Activated CD4-positive, alpha-beta T cell treated with anti-CD3 and anti-CD28 coated beads for 4 hours (primary cell): Measurements from ENCODE around the gene HORMAD2.
"Not testable (repeated sequence)": the region's sequence is repeated elsewhere in the genome, so short reads cannot be mapped to it uniquely, and the experiment has no call there.

ENCODE experiments used
- DNase-seq, 2 donors: peaks; one replicate each; pipeline ENCODE4 v3.0.0-alpha.2; 2020

HORMAD2 gene

DNA sequence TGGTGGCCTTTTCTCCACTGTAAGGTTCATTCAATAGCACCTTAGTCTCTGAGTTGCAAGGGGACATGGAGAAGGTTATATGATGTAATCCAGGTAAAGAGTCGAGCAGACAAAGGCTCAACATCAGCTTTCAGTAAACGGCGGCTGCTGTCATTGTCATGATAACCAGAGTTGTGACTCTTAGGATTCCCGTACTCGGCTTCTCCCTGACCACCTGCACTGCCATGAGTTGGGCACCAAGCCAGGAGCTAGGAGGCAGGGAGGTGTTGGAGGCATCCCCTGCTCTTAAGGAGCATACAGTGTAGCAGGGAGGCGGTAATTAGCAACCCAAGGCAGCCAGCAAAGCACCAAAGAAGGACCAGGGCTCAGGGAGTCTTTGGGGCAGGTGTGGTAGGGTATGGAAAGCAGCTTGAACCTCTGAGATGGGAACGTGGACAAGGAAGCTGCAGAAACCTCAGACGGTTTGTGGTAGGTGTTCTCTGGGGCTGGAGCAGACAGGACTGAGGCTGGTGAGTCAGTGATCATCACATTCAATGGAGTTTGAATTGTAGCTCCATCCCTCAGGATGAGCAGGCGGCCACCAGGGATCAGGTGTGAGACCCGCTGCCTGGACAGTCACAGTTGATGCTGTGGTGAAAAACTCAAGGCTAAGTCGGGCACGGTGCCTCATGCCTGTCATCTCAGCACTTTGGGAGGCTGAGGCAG lies 134.6 kb downstream of the HORMAD2 start:
- no peak for DNase-seq

DNA sequence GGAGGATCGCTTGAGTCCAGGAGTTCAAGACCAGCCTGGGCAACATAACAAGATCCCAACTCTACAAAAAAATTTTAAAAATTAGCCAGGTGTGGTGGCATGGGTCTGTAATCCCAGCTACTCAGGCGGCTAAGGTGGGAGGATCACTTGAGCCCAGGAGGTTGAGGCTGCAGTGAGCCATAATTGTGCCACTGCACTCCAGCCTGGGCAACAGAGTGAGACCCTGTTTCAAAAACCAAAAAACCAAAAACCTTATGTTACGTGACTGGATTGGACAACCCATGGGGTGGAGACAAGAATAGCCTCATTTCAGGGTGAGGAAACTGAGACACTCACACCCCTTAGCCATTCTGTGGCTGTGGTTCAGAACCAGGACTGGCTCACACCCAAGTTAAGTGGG lies 136.0 kb downstream of the HORMAD2 start:
- DNase-seq: not testable (repeated sequence)

GRCh38 chr22:30216710-30217109 lies 136.4 kb downstream of the HORMAD2 start:
- no peak for DNase-seq

DNA sequence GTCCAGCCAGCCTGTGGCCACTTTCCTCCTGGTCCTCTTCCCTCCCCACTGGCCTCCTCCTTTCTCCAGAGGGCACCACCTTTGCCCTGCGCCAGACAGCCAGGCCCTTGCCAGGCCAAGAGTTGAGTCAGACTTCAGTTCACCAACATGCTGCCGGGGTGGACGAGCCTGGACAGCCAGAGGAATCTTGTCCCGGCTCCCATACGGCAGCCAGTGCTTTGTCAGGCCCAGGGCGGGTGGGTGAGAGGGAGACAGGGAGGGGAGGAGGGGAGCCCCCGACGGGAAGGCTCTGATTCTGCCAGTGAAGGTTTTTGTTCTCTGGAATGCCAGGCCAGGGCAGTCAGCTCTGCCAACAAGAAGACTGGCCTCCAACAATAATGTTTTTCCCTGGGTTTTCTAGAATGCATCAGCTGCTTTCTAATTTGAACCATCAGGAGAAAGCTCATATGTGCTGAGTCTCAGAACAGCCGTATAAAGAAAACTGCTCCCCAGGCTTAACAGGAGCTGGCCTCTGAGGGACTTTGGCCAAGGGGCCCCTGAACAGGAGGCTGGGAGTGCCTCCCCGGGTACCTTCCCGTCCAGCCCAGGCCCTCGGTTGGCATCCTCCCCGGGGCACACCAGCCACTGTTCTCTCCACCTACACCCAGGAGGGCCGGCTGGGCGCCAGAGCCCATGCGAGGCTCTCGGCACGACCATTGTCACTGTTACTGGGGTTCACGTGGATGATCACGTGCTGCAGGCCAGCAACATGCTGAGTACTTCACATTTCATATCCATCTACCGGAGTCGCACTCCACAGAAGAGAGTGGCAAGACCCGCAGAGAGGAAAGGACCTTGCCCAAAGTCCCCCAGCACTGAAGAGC lies 137.7 kb downstream of the HORMAD2 start:
- no peak for DNase-seq

GRCh38 chr22:30219049-30219654 lies 138.9 kb downstream of the HORMAD2 start:
- no peak for DNase-seq

- DNase-seq: no peak
Measured at GRCh38 chr22:30219668-30220278, 139.5 kb downstream of the HORMAD2 start.

- DNase-seq: no peak
Measured at GRCh38 chr22:30220338-30221012, 140.2 kb downstream of the HORMAD2 start.

- DNase-seq: peak; percentile 43 to 65
Measured at GRCh38 chr22:30221121-30221992, 141.1 kb downstream of the HORMAD2 start.

GRCh38 chr22:30222321-30222720 lies 142.1 kb downstream of the HORMAD2 start:
- DNase-seq: no peak

GRCh38 chr22:30223303-30223702 lies 143.0 kb downstream of the HORMAD2 start:
- no peak for DNase-seq

DNA sequence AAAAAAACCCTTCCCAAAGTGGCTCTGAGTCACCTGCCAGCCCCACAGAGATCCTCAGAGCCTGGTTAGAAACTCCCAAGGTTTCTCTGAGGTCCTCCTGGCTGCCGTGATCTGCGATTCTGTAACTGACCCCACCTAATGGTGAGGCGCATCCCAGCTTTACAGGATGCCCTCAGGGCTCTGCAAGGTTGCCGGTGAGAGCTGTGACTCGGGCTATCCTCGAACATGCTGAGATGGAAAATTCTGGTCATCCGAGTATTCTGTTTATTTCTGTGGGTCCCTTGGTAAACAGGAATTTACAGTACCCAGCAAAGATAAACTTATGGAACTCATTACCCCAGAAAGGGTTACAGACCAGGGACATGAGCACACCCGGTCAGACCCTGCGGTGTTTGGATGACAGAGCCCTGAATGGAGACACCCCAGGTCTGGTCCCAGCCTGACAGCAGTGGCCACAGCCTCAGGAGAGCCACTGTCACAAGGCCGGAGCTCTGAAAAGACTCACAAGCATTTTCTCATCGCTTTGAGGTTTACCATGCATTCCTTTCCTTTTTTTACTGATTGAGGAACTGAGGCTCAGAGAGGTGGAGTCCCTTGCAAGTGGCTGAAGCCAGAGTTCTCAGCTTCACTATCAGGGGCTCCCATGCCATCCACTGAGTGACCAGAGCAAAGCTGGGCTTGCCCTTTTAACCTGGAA lies 144.0 kb downstream of the HORMAD2 start:
- DNase-seq: no peak

- DNase-seq: no peak
Measured at GRCh38 chr22:30225220-30225927, 145.1 kb downstream of the HORMAD2 start.

- no peak for DNase-seq
Measured at GRCh38 chr22:30226192-30226832, 146.0 kb downstream of the HORMAD2 start.
